Activated gamma-delta T cell treated with anti-CD3 and anti-CD28 coated beads, Interleukin-2, amount 50 U/mL, for 16 hours (primary cell): ENCODE results near the gene ENO4.

Experiments used
- DNase-seq: peaks from one replicate; pipeline ENCODE4 v3.0.0-alpha.2; 2020; ENCODE audit warnings: low read depth

The ENO4 gene

DNA sequence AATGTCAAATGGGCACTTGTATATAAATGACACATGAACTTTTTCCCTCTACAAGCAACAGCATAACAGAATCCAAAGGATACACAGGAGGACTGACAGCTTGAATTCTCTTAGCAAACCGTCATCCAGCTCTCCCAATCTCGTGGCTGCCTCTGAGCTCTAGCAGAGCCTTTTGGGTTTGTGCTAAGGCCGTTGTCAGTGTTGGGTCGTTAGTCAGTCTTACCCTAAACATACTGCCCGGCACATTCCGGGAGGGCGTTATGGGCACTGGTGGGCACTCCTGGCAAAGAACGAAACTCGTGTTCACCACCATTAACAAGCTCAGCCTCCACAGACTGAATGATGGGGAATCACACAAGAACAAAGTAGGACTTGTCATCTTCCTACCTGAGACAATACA, 19.6 kb upstream of the ENO4 start:
- no peak for DNase-seq

- no peak for DNase-seq
Observed at GRCh38 chr10:116831086-116831485, 18.2 kb upstream of the ENO4 start.

DNA sequence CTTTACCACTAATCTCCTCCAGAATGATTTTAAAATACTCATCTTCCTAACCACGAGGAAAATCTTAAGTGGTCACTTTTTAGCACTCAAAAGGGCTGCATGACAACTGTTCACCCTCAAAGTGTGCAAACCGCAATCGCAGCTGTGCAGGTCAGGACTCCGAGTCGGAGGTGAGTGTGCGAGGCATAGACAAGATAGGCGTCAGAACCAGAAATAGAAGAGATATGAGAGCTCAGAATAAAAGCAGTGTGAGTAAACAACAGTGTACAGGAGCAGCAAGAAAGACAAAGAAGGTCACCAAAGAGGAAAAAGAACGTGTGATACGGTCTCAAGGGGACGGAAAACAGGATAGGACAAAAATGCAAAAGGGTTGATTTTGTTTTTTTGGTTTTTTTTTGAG, 17.5 kb upstream of the ENO4 start:
- no peak for DNase-seq

- DNase-seq: no peak
Observed at GRCh38 chr10:116833986-116834985, 15.0 kb upstream of the ENO4 start.

GRCh38 chr10:116835658-116836057, 13.6 kb upstream of the ENO4 start:
- no peak for DNase-seq

- DNase-seq: no peak
Observed at GRCh38 chr10:116836083-116836482, 13.2 kb upstream of the ENO4 start.

GRCh38 chr10:116836902-116837523, 12.3 kb upstream of the ENO4 start:
- DNase-seq: no peak

DNA sequence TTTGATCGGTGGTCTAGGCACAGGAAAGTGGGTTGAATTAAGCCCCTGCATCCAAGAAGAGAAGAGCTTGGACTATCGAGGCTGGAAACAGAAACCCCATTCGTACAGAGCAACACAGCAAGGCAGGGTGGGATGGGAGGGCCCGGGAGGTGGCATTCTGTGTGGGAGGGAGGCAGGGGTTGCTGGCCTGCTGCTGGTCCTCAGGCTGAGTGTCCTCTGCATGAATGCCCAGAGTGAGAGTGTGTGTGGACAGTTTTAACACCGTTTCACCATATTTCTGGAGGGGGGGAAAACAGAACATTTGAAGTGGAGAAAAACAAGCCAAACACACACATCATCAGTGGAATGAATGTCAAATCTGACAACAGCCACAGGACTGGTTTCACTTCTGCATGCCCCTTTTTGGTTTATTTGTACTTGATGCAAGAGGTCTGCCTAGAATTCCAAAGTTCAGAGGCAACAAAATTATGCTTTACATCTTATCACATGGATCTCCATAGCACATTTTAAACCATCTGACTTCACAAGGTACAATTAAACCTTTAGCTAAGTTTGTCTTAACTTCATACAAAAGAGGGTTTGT, 11.1 kb upstream of the ENO4 start:
- DNase-seq: no peak

GRCh38 chr10:116840389-116841075, 8.8 kb upstream of the ENO4 start:
- no peak for DNase-seq

DNA sequence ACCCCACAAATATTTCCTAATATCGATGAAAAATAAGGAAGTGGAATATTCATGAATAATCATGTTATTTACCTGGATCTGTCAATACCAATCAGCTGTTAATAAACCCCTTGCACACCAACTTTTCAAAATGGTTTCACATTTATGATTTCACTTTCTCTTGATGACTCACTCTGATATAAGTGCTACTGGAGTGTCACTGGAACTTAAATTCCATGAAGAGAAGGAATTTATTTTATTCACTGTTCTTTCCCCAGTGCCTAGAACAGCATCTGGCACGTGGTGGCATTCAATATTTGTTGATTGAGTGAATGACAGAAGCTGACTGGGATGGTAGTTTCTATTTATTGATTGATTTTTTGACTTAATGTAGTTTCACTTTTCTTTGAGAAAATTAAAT, 3.5 kb upstream of the ENO4 start:
- DNase-seq: no peak

- no peak for DNase-seq
Observed at GRCh38 chr10:116848032-116848943, 1.0 kb upstream of the ENO4 start.

DNA sequence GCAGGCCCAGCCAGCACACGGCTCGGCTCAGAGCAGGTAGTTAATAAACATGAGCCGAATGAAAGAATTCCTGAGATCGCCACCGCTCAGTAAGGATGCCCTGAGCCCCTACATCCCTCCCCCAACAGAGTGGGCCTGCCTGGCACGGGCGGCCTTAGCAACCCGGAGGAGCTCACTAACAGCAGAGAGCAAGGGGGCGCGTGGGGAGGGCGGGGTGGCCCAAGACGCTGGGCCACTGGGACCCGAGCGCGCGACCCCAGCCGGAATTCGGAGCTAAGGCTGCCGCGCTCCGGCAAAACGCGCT, 403 bp upstream of the ENO4 start:
- DNase-seq: no peak

GRCh38 chr10:116850058-116850611, 836 bp downstream of the ENO4 start:
- no peak for DNase-seq

- DNase-seq: no peak
Observed at GRCh38 chr10:116852246-116852645, 2.9 kb downstream of the ENO4 start.

GRCh38 chr10:116853287-116853686, 4.0 kb downstream of the ENO4 start:
- DNase-seq: no peak

DNA sequence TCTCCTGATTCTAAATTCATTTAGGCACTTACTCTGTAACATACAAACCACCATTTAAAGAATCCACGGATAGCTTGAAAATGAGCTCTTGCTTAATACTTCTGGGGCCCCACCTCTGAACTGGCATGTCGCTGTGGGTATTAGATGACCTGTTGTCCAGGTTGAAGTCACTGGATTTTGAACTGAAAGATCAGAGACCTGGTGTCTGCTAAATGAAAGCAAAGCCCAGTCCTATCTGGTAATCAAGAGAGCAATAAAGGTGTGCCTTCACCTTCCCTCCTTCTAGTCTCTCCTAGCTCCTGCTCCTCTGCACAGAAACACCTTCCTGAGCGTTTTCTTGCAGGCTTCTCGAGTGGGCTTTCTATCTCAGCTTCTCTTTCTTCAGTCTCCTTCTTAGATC, 4.4 kb downstream of the ENO4 start:
- no peak for DNase-seq

DNA sequence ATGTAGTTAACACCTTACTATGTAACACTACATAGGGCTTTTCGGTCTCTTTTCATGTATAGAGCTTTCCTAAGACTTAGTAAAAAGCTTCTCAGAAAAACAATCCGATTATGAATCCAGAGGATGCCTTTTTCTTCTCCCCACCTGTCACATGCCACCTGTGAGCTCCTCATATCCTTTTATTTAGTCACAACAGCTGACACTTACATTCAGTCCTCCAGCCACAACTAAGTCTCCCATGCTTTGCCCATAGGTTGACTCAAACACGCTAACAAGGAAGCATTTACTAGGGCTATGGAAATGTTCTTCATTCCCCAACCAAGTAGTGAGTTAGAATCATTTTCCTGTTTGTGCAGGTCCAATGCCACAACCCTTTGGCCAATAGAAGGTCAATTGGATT, 7.9 kb downstream of the ENO4 start:
- DNase-seq: no peak

DNA sequence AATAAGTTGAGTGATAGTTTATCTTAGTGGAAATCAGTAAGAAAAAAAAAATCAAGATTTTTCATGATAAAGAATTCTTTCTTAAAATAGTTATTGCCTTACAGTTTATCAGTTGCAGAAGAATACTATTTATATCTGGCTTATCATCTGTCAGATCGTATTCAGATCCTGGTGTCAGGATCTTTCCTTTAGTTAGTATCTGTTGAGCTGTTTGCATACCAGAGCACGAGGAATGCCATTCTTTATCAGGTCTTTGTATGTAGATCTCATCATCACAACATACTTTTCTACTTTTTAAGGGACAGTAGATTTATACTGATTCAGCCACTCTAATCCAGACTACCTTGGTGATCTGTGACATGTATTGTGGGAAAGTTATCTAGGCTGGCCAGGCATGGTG, 12.5 kb downstream of the ENO4 start:
- no peak for DNase-seq

DNA sequence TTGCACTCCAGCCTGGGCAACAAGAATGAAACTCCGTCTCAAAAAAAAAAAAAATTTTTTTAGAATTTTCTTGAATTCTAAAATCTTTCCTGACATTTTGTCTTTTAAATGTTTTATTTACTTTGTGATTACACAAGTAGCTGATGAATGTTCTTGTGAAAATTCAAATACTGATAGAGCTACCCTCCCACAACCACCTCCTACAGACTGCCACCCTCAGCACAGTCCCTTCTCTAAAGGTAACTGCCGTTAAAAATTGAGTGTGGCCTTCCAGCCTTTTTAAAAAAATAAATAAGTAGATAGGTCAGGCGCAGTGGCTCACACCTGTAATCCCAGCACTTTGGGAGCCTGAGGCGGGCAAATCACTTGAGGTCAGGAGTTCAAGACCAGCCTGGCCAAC, 15.1 kb downstream of the ENO4 start:
- no peak for DNase-seq

DNA sequence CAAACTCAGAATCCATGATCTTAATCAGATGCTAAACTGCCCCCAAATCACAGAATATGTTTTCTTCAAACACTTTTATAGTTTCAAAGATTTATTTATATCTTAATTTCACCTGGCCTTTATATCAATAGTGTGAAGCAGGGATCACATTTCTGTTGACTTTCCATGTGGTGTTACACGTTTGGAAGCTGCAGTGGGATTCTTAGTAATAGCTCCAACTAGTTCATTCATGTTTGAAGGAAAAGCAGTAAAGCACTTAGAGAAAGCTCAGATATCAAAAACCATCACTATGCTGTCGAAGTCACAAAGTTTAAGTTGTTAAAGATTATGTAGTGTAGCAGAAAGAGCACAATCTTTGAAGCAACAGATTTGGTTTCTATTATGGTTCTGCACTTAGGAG, 16.8 kb downstream of the ENO4 start:
- no peak for DNase-seq

- no peak for DNase-seq
Observed at GRCh38 chr10:116866987-116867595, 17.8 kb downstream of the ENO4 start.
